ENCODE results near the gene AOPEP.

AOPEP gene

GRCh38 chr9:94726495-94727191, at the start of gene AOPEP:
Gene AOPEP, plus strand, starts transcription at chr9:94726699. Its CDS starts 33,085 bp downstream, at chr9:94759784.
- peak; percentile 98 for DNase-seq

GRCh38 chr9:94677929-94678328, 48.6 kb upstream of the AOPEP start:
- DNase-seq, result no peak

GRCh38 chr9:94679587-94679986, 46.9 kb upstream of the AOPEP start:
- DNase-seq, result no peak

- no peak for DNase-seq
Measured at GRCh38 chr9:94680020-94680419, 46.5 kb upstream of the AOPEP start.

- no peak for DNase-seq
Measured at GRCh38 chr9:94680621-94681020, 45.9 kb upstream of the AOPEP start.

GRCh38 chr9:94681508-94681907, 45.0 kb upstream of the AOPEP start:
- peak; percentile 72 for DNase-seq

- DNase-seq, result no peak
Measured at GRCh38 chr9:94685359-94685758, 41.1 kb upstream of the AOPEP start.

GRCh38 chr9:94687451-94687850, 39.0 kb upstream of the AOPEP start:
- DNase-seq, result no peak

GRCh38 chr9:94690344-94690743, 36.2 kb upstream of the AOPEP start:
- DNase-seq, result no peak

- no peak for DNase-seq
Measured at GRCh38 chr9:94692601-94693000, 33.9 kb upstream of the AOPEP start.

GRCh38 chr9:94693485-94694204, 32.9 kb upstream of the AOPEP start:
- DNase-seq, result no peak

- no peak for DNase-seq
Measured at GRCh38 chr9:94696545-94696944, 30.0 kb upstream of the AOPEP start.

- DNase-seq, result no peak
Measured at GRCh38 chr9:94697972-94698581, 28.4 kb upstream of the AOPEP start.

GRCh38 chr9:94699715-94700373, 26.7 kb upstream of the AOPEP start:
- no peak for DNase-seq

GRCh38 chr9:94700445-94700844, 26.1 kb upstream of the AOPEP start:
- no peak for DNase-seq

- no peak for DNase-seq
Measured at GRCh38 chr9:94703488-94704140, 22.9 kb upstream of the AOPEP start.

- DNase-seq, result no peak
Measured at GRCh38 chr9:94705162-94705702, 21.3 kb upstream of the AOPEP start.

GRCh38 chr9:94706922-94707321, 19.6 kb upstream of the AOPEP start:
- DNase-seq, result no peak

- no peak for DNase-seq
Measured at GRCh38 chr9:94713436-94714215, 12.9 kb upstream of the AOPEP start.

GRCh38 chr9:94714494-94714893, 12.0 kb upstream of the AOPEP start:
- DNase-seq, result no peak

GRCh38 chr9:94717761-94718160, 8.7 kb upstream of the AOPEP start:
- no peak for DNase-seq

- no peak for DNase-seq
Measured at GRCh38 chr9:94718936-94719335, 7.6 kb upstream of the AOPEP start.
